AG10803 (cell line): Measurements from ENCODE around the gene SNX14.

Experiments used
- DNase-seq: peaks from one replicate; pipeline ENCODE4 v3.0.0; 2010; ENCODE audit warnings: low read depth
- H3K4me3 ChIP-seq: 2 replicates; pipeline ENCODE4 v1.5.1; 2011; ENCODE audit warnings: mild to moderate bottlenecking, low read length, control low read depth
- CTCF ChIP-seq: conservative IDR thresholded peaks from 2 replicates; pipeline ENCODE4 v1.5.1; 2011; ENCODE audit warnings: mild to moderate bottlenecking, low read length, control low read depth, inconsistent platforms

The SNX14 gene

GRCh38 chr6:85482905-85483700, 110.6 kb downstream of the SNX14 start:
- DNase-seq = peak; percentile 75
- H3K4me3 ChIP-seq = peak overlapping the region; percentile 26
- TF ChIP-seq CTCF = peak; percentile 99

GRCh38 chr6:85482206-85482904, 111.3 kb downstream of the SNX14 start:
- TF ChIP-seq CTCF = no peak
- H3K4me3 ChIP-seq = peak overlapping the region; percentile 26
- DNase-seq = peak; percentile 99

- no peak for TF ChIP-seq CTCF
- no peak overlapping the region for H3K4me3 ChIP-seq
- peak; percentile 40 for DNase-seq
These were observed 114.5 kb downstream of the SNX14 start for GRCh38 chr6:85479208-85479607.

DNA sequence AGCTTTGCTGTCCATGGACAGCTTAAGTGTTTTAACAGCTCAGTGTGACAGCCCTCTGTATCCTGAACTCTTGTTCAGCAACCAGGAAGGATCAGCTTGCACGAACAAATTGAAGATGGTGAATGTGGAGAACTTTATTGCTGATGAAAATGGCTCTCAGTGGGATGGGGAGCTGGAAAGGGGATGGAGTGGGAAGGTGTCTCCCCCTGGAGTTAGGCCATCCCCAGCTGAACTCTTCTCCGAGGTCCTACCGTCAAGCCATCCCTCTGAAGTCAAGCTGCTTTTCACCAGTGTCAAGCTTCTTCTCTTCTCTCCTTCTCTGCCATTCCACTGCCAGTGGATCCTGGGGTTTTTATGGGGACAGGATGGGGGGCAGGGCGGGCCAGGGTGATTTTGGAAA, 117.1 kb downstream of the SNX14 start:
- TF ChIP-seq CTCF = no peak
- DNase-seq = no peak
- no peak overlapping the region for H3K4me3 ChIP-seq

DNA sequence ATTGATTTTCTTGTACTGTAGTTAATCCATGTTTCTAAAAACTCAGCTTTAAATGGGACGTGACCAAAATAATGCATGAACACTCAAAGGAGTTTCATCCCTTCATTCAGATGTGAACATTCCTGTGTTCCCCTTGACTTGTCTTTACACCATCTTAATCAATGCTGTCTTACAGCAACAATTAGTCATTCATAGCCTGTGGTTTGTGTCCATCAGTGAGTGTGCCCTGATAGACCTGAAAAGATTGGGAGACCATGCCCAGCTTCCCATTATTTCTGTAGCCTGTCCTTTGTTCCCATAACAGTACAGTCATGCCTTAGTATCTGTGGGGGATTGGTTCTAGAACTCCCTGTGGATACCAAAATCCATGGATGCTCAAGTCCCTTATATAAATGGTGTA, 119.9 kb downstream of the SNX14 start:
- no peak for DNase-seq
- no peak overlapping the region for H3K4me3 ChIP-seq
- TF ChIP-seq CTCF = no peak

DNA sequence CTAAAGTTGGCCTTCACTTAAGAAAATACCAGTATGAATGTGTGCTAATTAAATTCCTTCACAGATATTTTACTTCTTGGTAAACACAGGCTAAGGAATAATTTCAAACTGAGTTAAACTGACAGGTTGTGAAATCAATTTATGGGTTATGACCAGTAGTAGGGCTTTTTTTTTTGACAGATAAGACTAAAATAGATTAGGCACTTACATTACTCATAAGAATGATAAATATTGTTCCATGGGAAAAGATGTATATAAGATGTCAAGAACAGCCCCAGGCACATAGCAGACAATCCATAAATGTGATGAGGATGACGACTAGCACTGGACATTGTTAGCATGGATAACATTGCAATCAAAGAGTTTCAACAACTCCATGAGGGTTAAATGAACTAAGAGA, 120.9 kb downstream of the SNX14 start:
- no peak for DNase-seq
- H3K4me3 ChIP-seq = no peak overlapping the region
- no peak for TF ChIP-seq CTCF

DNA sequence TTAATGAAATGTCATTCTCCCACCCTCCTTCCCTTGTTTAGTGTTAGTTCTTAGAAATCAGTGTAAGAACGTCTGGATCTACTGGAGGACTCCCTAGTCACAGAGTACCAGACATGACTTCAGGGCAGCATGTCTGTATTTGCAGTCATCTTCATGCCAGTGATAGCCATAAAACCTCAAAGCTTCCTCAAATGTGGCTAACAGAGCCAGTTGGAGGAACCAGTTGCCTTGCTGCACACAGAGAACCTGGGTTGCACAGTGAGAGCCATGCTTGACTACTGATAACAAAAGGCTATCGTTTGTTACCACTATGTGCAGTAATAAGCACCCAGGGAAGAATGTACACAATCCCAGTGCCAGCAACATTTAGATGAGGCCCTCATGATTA, 123.6 kb downstream of the SNX14 start:
- DNase-seq = peak; percentile 48
- H3K4me3 ChIP-seq = no peak overlapping the region
- TF ChIP-seq CTCF = no peak
